Calu3 (cell line): ENCODE results near the gene FGF5. TPM values are rescaled to one million over a fixed set of nuclear protein-coding genes. Genes with fewer than 3 reads are reported as not detected.

Source experiments
- BruUV-seq: library from RNA; stranded (reverse); fragments of 400-500 nt; replicated peaks from 2 replicates; lab custom pipeline; 2021; lab: Mats Ljungman, UMichigan
- CTCF ChIA-PET: fragments of 300-600 bp; sonication (Branson Sonifier 250); formaldehyde crosslinking; loops from one replicate; lab custom pipeline; 2022; ENCODE audit warnings: antibody characterized with exemption; lab: Charles Lee
- DNase-seq: peaks from one replicate; pipeline ENCODE4 v3.0.0; 2022
- H3K27ac Mint-ChIP-seq: one replicate; pipeline ENCODE4 v1.8.0; 2022; ENCODE audit warnings: mixed read lengths; ENCODE audit not compliant: unreplicated experiment
- H3K27me3 Mint-ChIP-seq: one replicate; pipeline ENCODE4 v1.8.0; 2022; ENCODE audit warnings: mixed read lengths; ENCODE audit not compliant: unreplicated experiment
- H3K36me3 Mint-ChIP-seq: one replicate; pipeline ENCODE4 v1.8.0; 2022; ENCODE audit warnings: mild to moderate bottlenecking, moderate library complexity, mixed read lengths; ENCODE audit not compliant: insufficient read depth, unreplicated experiment
- H3K4me1 Mint-ChIP-seq: one replicate; pipeline ENCODE4 v1.8.0; 2022; ENCODE audit warnings: mild to moderate bottlenecking, low read depth, mixed read lengths; ENCODE audit not compliant: unreplicated experiment
- H3K4me3 Mint-ChIP-seq: one replicate; pipeline ENCODE4 v1.8.0; 2022; ENCODE audit warnings: mild to moderate bottlenecking, low read depth, moderate library complexity, mixed read lengths; ENCODE audit not compliant: unreplicated experiment
- H3K9me3 Mint-ChIP-seq: one replicate; pipeline ENCODE4 v1.8.0; 2022; ENCODE audit warnings: low read depth, mixed read lengths; ENCODE audit not compliant: unreplicated experiment
- CTCF ChIP-seq: fragments of 200-600 bp; IDR thresholded peaks from one replicate; pipeline ENCODE4 v1.8.0; 2022; ENCODE audit warnings: antibody characterized with exemption; ENCODE audit not compliant: unreplicated experiment
- intact Hi-C: fragments of 100-400 bp; cut with micrococcal nuclease; formaldehyde crosslinking; loops from one replicate; pipeline ENCODE4 v1.10.0; 2022; ENCODE audit not compliant: unreplicated experiment
- total RNA-seq: library from RNA; stranded (reverse); gene quantifications from 2 replicates; pipeline ENCODE4 v1.2.3, GENCODE V29; 2022

The FGF5 gene
- total RNA-seq, 1 experiment from 2014 or later, result 0.50 TPM

GRCh38 chr4:80308466-80308822 is 42.0 kb downstream of the FGF5 start:
- Mint-ChIP-seq H3K4me3 (peak overlapping the region; percentile 62), H3K4me1 (peaks cover 14% of the 10 kb centered on the region), H3K36me3 (no peaks in the 10 kb centered on the region), H3K9me3 (no peaks in the 10 kb centered on the region), H3K27me3 (no peaks in the 10 kb centered on the region), H3K27ac (no peak overlapping the region)
- no peak for DNase-seq
- no peak for TF ChIP-seq CTCF
- BruUV-seq, result no TSS peak
- intact Hi-C loops, result no loop called here
- CTCF ChIA-PET, result interaction anchor here (0.6 kb wide), 1 partner anchor 9 kb away, joined by 3 read pairs; no protein-coding TSS in a partner anchor

GRCh38 chr4:80309294-80310004 is 43.0 kb downstream of the FGF5 start:
- no TSS peak for BruUV-seq
- intact Hi-C loops, result no loop called here
- Mint-ChIP-seq H3K4me3 (no peak overlapping the region), H3K36me3 (no peaks in the 10 kb centered on the region), H3K27ac (no peak overlapping the region), H3K27me3 (no peaks in the 10 kb centered on the region), H3K4me1 (peaks cover 14% of the 10 kb centered on the region), H3K9me3 (no peaks in the 10 kb centered on the region)
- DNase-seq, result no peak
- CTCF ChIA-PET, result no interaction called here
- TF ChIP-seq CTCF, result no peak

- intact Hi-C loops, result no loop called here
- CTCF ChIA-PET, result no interaction called here
- Mint-ChIP-seq H3K4me3 (no peak overlapping the region), H3K36me3 (no peaks in the 10 kb centered on the region), H3K9me3 (no peaks in the 10 kb centered on the region), H3K27ac (no peak overlapping the region), H3K27me3 (no peaks in the 10 kb centered on the region), H3K4me1 (peaks cover 14% of the 10 kb centered on the region)
- TF ChIP-seq CTCF, result no peak
- no TSS peak for BruUV-seq
- no peak for DNase-seq
Measured at GRCh38 chr4:80311130-80311529, 44.7 kb downstream of the FGF5 start.

- H3K9me3 Mint-ChIP-seq, result no peaks in the 10 kb centered on the region
- TF ChIP-seq CTCF, result no peak
- peaks cover 14% of the 10 kb centered on the region for H3K4me1 Mint-ChIP-seq
- intact Hi-C loops, result no loop called here
- no TSS peak for BruUV-seq
- no peak for DNase-seq
- H3K4me3 Mint-ChIP-seq, result no peak overlapping the region
- no peaks in the 10 kb centered on the region for H3K36me3 Mint-ChIP-seq
- CTCF ChIA-PET, result no interaction called here
- H3K27me3 Mint-ChIP-seq, result no peaks in the 10 kb centered on the region
- H3K27ac Mint-ChIP-seq, result no peak overlapping the region
Measured at GRCh38 chr4:80312124-80312523, 45.7 kb downstream of the FGF5 start.
